NCI-H748 (cell line): ENCODE data around the gene ADH7.

Experiments used
- DNase-seq: peaks from one replicate; lab custom pipeline; 2025; ENCODE audit not compliant: unreplicated experiment; lab: John Stamatoyannopoulos, UW

ADH7 gene

GRCh38 chr4:99435154-99435553 is at the start of gene ADH7:
Gene ADH7 (minus strand): TSS chr4:99435342. CDS start chr4:99435233, 109 bp downstream.
- DNase-seq, result no peak

- DNase-seq, result no peak
Measured at GRCh38 chr4:99483636-99484035, 48.5 kb upstream of the ADH7 start.

GRCh38 chr4:99473131-99473530 is 38.0 kb upstream of the ADH7 start:
- no peak for DNase-seq

GRCh38 chr4:99471896-99472295 is 36.8 kb upstream of the ADH7 start:
- DNase-seq, result no peak

GRCh38 chr4:99471349-99471748 is 36.2 kb upstream of the ADH7 start:
- no peak for DNase-seq

- DNase-seq, result no peak
Measured at GRCh38 chr4:99468889-99469288, 33.7 kb upstream of the ADH7 start.

GRCh38 chr4:99467887-99468286 is 32.7 kb upstream of the ADH7 start:
- DNase-seq, result no peak

GRCh38 chr4:99463566-99463965 is 28.4 kb upstream of the ADH7 start:
- no peak for DNase-seq

- DNase-seq, result peak; percentile 52
Measured at GRCh38 chr4:99462875-99463464, 27.8 kb upstream of the ADH7 start.

GRCh38 chr4:99461623-99462401 is 26.7 kb upstream of the ADH7 start:
- no peak for DNase-seq

GRCh38 chr4:99459546-99460042 is 24.5 kb upstream of the ADH7 start:
- no peak for DNase-seq

GRCh38 chr4:99458911-99459447 is 23.8 kb upstream of the ADH7 start:
- DNase-seq, result no peak

- no peak for DNase-seq
Measured at GRCh38 chr4:99457676-99458075, 22.5 kb upstream of the ADH7 start.

GRCh38 chr4:99457270-99457669 is 22.1 kb upstream of the ADH7 start:
- no peak for DNase-seq

- no peak for DNase-seq
Measured at GRCh38 chr4:99447513-99447912, 12.4 kb upstream of the ADH7 start.

GRCh38 chr4:99447079-99447478 is 11.9 kb upstream of the ADH7 start:
- DNase-seq, result no peak

GRCh38 chr4:99438405-99438780 is 3.3 kb upstream of the ADH7 start:
- DNase-seq, result no peak

- DNase-seq, result peak; percentile 44
Measured at GRCh38 chr4:99437723-99438404, 2.7 kb upstream of the ADH7 start.

GRCh38 chr4:99436976-99437722 is 2.0 kb upstream of the ADH7 start:
- no peak for DNase-seq

- no peak for DNase-seq
Measured at GRCh38 chr4:99436462-99436861, 1.3 kb upstream of the ADH7 start.

- DNase-seq, result no peak
Measured at GRCh38 chr4:99430106-99430505, 5.0 kb downstream of the ADH7 start.
